ENCODE results near the gene GABPA.
"Not testable (repeated sequence)": the region's sequence is repeated elsewhere in the genome, so short reads cannot be mapped to it uniquely, and the experiment has no call there.

GABPA gene

DNA sequence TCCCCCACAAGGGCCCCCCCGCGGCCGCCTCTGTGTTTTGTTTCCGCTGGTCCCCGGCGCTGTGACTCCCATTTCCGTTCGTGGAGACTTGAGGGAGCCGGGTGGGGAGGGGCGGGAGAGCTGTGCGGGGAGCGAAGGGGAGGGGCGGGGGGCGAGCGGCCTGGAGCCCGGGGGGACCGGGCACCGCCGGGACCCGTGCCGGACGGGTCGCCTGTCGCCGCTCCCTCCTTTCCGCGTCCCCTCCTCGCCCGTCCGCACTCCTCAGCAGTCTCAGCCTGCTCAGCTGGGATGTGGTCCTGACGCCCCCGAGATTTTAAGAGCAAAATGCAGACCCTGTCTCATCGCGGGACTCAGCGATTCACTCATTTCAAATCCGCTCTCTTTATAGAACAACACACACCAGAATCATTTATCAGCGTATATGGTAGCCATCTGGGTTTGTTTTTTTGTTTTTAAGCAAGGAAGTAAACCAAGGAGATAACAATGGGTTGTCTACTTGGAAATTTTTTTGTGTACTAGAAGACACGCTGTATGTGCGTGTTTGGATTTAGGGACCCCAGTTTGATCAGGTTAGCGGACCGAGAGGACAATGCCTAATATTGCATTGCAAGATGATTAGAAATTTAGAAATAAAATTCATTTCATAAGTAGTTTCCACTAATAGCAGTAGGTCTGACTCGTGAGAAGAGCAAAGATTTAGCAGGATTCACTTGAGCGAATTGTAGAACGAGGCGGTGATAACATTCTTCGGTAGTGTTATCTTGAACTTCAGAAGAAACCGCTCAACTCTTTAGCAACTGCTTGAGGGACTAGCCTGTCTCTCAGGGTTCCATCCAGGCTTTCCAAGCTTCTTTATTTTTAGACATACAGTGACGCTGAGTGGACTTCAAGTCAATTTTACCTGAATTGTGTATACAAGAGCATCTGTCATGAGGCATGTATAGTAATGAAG, 1.1 kb downstream of the GABPA start:
- DNase-seq, result peak in 33 of 58 donors; percentile 64 to 93 (median 86)

DNA sequence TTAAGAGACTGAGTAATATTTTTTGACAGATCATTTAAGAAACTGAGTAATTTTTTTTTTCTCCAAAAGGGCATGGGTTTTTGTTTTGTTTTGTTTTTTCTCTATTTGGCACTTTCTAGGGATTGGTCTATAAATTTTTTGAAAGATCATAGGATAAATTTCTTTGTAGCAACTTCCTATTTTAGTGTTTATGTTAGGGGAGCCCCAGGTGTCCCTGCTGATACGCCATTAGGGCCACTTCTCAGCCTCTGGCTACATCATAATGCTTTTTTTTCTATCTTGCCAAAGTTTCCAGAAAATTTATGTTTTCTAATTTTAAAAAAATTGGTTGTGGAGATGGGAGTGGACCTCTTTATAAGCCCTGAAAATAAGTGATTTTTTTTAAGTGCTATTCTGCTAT, 2.6 kb downstream of the GABPA start:
- DNase-seq, result no peak

DNA sequence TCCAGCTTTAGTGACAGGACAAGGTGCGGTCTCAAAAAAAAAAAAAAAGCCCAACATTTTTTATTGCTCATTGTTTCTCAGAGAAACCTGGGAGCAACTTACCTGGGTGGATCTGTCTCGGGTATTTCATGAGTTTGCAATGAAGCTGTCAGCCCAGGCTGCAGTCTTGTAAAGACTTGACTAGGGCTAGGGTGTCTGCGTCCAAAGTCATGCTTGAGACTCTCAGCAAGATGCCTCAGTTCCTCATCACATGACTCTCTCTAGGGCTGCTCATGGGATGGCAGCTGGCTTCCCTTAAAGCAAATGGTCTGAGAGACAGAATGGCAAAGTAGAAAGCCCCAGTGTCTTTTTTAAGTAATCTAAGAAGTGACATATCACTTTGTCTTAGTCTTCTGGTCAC, 8.1 kb downstream of the GABPA start:
- DNase-seq, result no peak

DNA sequence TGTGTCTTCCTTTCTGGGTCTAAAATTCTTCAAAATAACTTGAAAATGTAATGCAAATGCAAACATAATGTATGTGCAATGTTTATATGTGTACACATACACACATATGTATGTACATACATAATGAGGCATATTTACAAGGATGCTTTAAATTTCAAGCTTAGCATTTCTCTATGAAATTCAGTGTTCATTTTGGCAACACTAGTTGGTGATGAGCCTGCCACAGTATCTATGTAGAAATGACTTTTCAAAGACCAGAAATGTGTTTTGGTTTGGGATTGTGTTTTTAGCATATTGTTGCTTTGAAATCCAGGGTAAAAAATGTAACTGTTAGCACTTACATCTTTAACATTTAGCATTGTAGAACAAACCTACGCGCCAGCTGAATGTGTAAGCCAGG, 10.1 kb downstream of the GABPA start:
- no peak for DNase-seq

DNA sequence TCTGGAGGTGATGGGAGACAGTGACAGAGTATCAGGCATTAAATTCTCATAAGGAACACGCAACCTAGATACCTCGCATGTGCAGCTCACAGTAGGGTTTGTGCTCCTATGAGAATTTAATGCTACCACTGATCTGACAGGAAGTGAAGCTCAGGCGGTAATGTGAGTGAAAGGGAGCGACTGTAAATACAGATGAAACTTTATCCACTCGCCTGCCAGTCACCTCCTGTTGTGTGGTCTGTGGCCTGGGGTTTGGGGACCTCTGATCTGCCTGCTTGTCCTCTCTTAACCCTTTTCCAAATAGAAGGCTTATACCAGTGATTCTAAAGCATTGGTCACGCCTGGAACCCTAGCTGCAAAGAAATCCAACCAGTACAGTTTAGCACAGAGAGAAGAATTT, 15.3 kb downstream of the GABPA start:
- DNase-seq, result no peak

DNA sequence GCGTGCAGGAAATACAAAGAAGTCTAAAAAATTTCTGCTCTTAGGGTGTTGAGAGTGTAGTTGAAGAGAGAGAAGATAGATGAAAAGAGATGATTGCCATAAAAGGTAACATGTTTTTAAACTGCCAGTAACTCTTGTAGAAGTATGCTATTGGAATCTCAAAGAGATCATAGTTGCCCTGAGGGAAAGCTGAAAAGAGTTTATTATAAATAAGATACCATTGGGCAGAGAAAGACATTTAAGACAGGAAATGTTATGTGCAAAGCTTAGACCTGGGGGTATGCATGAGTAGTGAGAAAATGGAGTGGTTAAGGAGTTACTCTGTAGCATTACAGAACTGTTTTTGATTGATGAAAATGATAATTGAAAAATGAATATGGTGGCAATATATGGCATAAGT, 17.6 kb downstream of the GABPA start:
- DNase-seq, result no peak

DNA sequence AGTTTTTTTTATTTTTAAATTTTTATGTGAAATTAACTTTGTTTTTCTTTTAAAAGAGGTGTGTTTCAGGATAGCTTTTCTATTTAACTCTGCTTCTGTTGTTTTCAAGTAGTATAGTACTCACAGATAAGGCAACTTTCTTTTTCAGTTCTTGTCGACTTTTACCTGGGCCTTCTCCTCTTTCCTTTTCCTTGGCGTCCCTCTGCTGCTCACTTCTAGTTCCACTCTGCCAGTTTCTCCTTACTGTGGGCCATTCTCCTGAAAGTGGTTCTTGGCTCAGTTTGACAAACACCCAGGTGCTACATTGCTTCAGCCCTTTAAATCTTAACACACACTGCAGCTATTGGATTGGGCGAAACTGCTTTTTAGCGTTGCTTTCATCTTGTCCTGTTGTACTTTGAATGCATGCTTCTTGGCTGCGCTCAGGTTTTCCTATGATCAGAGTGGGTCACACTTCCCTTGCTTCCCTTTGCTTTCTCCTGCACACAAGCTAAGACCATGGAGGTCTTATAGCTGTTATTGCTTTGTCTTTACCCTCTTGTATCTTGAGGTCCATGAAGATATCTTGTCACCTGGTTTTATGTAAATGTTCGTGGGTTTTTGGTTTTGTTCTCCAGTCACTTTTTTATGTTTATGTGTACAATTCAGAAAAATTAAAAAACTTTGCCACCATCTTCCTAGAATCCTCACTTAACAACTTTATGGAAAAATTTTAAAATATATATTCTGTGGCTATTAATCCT, 21.6 kb downstream of the GABPA start:
- DNase-seq, result no peak

DNA sequence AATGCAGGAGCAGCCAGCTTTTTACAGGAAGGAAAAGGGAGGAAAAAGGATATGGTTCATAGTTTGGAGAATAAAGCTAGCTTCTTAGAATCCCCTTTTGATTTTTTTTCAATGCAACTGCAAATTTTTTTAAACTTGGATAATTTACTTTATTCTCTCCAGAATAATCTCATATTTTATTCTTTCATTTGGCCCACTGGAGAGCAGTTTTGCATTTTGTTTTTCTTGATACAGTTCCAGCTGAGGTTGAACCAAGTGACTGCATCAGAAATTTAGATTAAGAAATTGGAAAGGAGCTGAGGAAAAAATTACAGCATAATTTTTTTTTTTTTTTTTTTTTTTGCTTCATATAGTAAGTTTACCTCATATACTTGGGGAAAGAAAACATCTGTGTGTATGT, 22.8 kb downstream of the GABPA start:
- no peak for DNase-seq

DNA sequence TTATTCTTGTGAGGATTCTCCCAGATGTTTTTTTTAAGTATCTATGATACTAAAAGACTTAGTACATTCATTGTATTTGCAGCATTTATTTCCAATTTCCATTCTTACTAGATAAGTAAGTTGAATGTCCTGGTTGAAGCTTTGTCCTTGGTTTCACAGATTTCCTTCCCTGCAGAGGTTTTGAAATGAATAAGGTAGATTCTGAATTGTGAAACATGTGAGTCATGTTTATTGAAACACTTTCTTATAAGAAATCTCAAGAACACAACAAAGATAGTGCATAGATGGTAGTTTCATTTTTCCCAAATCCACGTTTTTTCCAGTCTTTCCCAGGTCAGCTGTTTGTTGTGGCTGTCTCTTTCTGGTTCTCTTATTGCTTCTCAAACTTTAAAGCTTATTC, 24.8 kb downstream of the GABPA start:
- DNase-seq, result no peak

DNA sequence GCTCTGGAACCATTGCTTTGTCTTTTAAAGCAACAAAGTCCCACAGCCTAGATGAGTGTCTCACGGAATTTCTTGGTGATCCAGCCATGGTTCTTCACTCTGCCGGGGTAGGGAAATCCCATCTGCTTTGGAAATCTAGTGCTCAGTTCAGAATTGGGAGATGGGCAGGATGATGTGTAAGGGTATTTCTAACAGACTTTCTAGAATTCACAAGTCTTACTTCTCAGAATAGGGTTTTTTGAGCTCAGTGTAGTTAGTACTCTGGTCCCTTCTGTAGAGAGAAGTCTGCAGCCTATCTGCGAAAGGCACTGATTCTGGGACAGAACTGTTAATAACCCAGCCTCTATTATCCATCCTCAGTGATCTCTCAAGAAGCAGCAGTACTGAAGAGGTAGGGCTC, 25.3 kb downstream of the GABPA start:
- DNase-seq, result no peak

DNA sequence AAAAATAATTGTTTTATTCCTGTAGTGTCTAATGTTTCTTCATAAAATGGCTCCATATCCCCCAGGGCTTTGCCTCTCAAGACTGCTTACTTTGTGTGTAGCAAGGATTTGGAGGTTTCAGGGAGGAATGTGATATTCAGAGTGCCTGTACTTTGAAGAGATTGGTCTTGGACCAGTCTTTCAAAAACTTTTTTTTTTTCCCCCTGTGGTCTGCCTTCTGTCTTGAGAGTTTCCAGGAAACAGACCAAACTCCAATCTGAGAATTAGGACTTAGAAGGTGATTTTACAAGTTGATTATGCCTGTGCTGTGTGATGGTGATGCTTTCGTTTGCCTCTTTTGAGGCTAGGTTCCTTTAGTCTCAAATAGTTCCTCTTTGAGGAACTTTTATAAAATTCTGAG, 25.9 kb downstream of the GABPA start:
- DNase-seq, result no peak

DNA sequence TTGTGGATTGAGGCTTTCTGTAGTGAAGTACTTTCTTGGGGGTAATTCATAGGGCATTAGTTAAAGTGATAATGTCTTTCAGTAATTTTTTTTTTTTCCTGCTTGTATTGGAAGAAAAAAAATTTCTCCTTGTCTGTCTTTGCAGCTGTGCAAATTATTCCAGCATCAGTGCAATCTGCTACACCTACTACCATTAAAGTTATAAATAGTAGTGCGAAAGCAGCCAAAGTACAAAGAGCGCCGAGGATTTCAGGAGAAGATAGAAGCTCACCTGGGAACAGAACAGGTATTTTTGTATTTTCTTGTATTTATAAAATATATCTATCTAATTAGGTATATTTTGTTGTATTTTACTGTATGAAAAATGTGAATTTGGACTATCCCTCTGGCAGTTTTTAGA, 29.3 kb downstream of the GABPA start:
- DNase-seq, result no peak

DNA sequence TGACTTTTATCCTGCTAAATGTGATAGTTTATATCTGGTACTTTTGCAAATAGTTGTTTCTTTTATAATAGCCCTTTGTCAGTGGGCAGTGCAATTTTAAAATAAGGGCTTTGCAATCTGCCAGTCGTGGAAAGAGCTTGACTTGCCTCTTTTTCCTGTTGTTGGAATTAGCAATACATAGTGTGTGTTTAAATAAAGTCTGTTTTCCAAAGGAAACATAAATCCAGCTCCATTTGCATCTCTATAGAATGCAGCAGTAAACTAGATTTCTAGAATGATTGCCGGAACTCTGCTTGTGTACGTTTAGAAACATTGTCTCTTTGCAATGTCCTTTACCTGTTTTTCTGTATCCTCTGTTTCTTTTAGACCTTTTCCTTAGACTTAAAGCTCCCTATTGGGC, 33.1 kb downstream of the GABPA start:
- DNase-seq, result no peak

DNA sequence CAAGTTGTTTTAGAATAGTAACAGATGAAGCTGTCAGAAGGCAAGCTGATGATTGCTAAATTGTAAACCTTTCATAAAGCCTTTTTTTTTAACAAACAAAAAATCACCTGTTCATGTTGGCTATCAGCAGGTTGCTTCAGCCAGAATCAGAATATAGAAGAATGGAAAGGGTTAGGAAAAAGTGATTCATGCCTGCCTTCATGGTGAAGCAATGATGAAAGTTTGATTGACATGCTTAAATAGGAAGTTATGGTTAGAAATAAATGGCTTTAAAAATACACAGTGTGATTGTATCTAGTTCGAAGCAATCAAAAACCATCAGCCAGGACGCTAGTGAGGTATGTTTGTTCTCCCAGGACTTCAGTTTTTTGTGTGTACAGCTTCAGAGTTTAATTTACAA, 37.9 kb downstream of the GABPA start:
- no peak for DNase-seq

DNA sequence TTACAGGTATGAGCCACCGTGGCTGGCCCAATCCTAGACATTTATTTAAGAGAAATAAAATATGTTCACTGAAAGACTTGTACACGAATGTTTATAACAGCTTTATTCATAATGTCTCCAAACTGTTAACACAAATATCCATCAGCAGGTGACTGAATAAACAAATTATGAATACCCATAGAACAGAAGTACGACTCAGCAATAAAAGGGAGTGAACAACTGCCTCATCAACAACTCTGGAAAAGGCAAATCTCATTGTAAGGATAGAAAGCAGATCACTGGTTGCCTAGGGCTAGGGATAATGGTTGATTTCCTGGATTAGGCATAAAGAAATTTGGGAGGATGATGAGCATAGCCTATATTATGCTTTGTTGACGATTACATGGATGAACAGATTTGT, 41.7 kb downstream of the GABPA start:
- no peak for DNase-seq

DNA sequence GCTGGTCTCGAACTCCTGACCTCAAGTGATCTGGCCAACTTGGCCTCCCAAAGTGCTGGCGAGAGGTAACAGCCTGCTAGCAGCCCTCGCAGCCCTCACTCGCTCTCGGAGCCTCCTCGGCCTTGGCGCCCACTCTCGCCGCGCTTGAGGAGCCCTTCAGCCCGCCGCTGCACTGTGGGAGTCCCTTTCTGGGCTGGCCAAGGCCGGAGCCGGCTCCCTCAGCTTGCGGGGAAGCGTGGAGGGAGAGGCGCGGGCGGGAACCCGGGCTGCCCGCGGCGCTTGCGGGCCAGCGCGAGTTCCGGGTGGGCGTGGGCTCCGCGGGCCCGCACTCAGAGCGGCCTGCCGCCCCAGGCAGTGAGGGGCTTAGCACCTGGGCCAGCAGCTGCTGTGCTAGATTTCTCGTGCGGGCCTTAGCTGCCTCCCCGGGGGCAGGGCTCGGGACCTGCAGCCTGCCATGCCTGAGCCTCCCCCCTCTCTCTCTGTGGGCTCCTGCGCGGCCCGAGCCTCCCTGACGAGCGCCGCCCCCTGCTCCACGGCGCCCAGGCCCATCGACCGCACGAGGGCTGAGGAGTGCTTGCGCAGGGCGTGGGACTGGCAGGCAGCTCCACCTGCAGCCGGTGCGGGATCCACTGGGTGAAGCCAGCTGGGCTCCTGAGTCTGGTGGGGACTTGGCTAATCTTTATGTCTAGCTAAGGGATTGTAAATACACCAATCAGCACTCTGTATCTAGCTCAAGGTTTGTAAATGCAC, 43.5 kb downstream of the GABPA start:
- not testable (repeated sequence) for DNase-seq

DNA sequence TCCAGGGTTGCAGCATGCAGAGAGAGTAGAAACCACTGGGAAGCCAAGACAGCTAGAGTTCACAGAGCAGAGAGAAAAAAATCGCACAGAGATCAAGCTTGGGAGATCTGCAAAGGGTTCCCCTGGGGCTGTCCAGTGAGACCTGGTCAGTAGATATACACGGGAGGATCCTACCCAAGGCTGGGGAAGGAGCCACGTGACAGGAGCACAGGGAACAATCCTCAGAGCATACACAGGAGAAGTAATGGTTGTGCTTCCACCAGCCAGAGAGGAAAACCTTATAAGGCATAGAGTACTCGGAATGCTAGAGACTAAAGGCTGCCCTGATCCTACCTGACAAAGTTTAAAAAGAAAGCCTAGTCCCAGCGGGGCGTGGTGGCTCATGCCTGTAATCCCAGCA, 53.9 kb downstream of the GABPA start:
- DNase-seq, result no peak

DNA sequence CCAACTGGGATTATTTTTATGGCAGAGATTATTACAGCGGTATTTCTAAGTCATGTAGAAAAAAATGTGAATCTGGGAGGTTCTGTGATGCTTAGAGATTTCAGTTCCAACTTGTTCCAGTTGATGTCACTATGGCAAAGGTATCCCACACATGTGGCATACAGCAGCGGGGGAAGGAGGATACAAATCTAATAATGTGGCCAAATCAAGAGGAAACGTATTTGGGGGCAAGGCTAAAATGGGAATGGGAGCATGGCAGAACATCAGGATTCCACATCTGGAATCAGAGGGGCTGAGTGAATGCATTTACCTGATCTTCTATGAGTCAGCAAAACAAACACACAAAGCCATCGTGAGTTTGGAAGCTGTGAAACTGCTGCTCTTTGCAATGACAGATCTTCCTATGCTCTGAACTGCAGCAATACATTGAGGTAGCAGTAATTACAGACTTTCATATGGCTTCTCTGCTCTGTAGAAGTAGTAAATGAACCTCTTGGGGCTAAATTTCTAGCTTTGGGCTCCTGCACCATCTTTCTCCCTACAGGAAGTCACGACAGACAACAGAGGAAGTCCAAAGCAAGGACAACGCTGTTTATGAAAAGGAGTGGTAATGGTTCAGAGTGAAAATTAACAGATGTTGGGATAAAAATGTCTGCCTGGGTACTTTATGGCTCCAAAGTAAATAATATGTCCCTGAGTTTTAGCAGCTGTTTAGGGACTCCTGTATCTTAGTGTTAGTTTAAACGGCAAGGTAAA, 55.5 kb downstream of the GABPA start:
- peak in 29 of 58 donors; percentile 2 to 65 (median 11) for DNase-seq

DNA sequence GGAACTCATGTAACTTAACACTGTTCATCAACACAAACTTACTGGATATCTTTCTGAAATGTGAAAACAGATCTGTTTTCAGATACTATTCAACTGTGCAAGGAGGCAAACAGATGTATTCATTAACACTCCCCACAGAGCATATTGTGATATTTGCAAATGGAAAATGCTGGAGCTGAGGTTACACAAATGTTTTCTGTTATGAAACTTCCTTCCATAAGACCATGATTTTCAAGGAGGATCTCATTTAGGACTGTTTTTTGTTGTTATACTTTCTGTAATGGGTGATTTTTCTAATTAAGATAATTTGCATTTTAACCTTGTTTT, 56.1 kb downstream of the GABPA start:
- no peak for DNase-seq

DNA sequence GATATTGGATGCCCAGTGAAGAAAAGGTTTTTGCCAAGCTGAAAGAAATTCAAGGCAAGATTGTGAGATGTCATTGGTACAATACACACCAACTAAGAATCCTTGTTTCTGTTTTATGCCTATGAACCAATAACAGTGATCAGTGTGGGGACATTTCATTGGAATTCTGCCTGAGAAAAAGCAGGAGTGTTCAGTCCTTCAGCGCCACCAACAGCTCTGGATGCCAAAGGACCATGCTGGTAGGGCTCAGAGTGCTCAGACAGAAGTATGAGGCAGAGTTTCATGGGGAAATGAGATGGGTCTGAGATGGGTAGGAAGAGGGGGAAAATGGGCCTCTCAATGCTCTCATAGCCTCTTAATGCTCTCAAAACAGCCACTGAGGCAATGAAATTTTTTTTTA, 56.5 kb downstream of the GABPA start:
- no peak for DNase-seq

Data from anterior cingulate cortex (tissue), 58 donors.